Measurements from ENCODE around the gene MAGEA3. TPM values are rescaled to one million over a fixed set of nuclear protein-coding genes. Genes with fewer than 3 reads are reported as not detected.
"Not testable (repeated sequence)": the region's sequence is repeated elsewhere in the genome, so short reads cannot be mapped to it uniquely, and the experiment has no call there.

Gene MAGEA3
- total RNA-seq (2014; rRNA removed; shearing (Covaris generic)) = 252 TPM in 2 replicates
- 196 and 202 TPM in 2 replicates for polyA plus RNA-seq (2015; cell fraction: cytosol; rRNA removed)
- polyA plus RNA-seq (2015; cell fraction: nucleus; rRNA removed) = 48.4 and 67.2 TPM in 2 replicates

DNA sequence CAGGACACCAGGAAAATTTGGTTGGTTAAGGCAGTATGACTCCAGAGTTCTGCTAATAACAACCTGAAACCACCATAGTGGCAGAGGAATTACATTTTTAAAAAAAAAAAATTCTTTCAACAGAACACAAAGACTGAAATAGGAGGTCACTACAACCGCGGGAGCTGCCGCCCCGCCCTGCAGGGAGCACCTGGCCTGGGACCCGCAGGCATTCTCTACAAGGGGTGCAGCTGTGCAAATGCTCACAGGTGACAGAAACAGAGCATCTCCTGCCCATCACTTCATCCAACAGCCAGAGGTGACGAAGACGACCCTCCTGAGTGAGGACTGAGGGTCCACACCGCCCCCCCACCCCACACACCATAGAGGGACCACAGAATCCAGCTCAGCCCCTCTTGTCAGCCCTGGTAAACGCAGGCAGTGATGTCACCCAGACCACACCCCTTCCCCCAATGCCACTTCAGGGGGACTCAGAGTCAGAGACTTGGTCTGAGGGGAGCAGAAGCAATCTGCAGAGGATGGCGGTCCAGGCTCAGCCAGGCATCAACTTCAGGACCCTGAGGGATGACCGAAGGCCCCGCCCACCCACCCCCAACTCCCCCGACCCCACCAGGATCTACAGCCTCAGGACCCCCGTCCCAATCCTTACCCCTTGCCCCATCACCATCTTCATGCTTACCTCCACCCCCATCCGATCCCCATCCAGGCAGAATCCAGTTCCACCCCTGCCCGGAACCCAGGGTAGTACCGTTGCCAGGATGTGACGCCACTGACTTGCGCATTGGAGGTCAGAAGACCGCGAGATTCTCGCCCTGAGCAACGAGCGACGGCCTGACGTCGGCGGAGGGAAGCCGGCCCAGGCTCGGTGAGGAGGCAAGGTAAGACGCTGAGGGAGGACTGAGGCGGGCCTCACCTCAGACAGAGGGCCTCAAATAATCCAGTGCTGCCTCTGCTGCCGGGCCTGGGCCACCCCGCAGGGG is at the start of gene MAGEA3:
Gene MAGEA3, plus strand, starts transcription at position 843 of the 980 bp plus-strand sequence. CDS start 2,039 bp downstream, outside the sequence.
- DNase-seq (ENCODE audit: low read depth, low spot score); in situ Hi-C loops (cut with HindIII; ENCODE audit: low pct_unique_long_range_greater_than_20kb, low sequenced_read_pairs): not testable (repeated sequence)

DNA sequence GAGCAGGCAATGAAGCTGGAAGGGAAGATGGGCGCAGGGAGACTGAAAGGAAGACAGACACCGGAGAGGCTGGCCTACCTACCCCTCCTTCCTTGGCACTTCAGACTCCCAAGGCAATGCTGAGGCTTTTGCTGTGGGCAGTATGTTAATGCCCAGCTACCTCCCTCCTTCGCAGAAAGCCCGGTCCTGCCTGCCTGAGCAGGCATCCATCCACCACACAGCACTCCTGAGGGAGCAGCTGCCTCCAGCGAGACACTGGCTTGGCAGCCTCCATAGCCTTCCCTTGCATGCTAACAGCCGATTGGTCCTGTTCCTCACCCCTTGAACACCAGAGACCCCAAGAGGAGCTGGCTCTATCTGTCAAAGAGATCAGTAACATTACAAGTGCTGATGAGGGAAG is 46.5 kb upstream of the MAGEA3 start:
- DNase-seq (ENCODE audit: low read depth, low spot score) = no peak
- in situ Hi-C loops (cut with HindIII; ENCODE audit: low pct_unique_long_range_greater_than_20kb, low sequenced_read_pairs) = no loop called here

- in situ Hi-C loops (cut with HindIII; ENCODE audit: low pct_unique_long_range_greater_than_20kb, low sequenced_read_pairs) = no loop called here
- no peak for DNase-seq (ENCODE audit: low read depth, low spot score)
Observed at GRCh38 chrX:152652467-152652866, 46.1 kb upstream of the MAGEA3 start.

DNA sequence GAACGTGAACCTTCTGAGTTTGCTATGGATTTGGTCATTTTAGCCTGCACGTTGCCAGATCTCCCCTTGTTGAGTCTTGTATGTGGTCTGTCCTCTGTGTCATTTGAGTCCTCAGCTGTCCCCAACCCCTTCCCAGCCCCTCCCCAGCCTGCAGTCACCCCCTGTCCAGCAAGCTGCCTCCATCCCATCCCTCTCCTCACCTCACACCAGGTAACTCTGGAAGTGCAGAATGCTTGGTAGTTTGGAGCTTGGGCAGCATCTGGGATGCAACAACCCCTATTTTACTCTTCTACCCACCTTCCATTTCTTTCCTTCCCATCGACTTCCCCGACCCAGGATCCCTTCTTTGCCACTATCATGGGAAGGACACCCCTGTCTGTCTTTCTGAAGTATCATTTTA is 42.5 kb upstream of the MAGEA3 start:
- no peak for DNase-seq (ENCODE audit: low read depth, low spot score)
- in situ Hi-C loops (cut with HindIII; ENCODE audit: low pct_unique_long_range_greater_than_20kb, low sequenced_read_pairs) = no loop called here

DNA sequence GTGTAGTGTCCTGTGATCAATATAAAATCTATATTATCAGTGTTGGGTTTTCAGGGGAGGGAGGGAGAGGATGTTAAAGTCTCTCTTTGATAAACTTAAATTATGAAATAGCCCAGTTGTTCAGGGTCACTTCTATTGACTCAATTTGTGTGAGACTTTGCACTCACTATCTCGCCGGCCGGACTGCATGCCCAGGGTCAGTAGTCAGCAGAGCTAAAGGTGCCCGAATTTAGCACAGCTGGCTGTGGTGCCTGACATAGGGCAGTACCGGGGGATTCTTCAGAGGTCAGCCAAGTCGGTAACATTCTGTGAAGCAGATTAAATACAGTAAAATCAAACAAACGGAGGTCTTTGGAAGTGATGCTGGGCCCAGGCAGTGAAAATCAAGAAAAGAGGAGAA is 41.7 kb upstream of the MAGEA3 start:
- in situ Hi-C loops (cut with HindIII; ENCODE audit: low pct_unique_long_range_greater_than_20kb, low sequenced_read_pairs) = no loop called here
- no peak for DNase-seq (ENCODE audit: low read depth, low spot score)

- peak; percentile 2 for DNase-seq (ENCODE audit: low read depth, low spot score)
- in situ Hi-C loops (cut with HindIII; ENCODE audit: low pct_unique_long_range_greater_than_20kb, low sequenced_read_pairs) = no loop called here
Observed at GRCh38 chrX:152658302-152658701, 40.3 kb upstream of the MAGEA3 start.

DNA sequence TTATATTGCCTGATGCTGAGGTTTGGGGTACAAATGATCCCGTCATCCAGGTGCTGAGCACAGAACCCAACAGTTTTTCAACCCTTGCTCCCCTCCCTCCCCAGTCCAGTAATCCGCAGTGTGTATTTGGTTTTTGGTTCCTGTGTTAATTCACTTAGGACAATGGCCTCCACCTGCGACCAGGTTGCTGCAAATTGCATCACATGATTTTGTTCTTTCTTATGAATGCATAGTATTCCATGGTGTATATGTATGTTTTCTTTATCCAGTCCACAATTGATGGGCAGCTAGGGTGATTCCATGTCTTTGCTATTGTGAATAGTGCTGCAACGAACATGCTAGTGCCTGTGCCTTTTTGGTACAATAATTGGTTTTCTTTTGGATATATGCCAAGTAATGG is 35.5 kb upstream of the MAGEA3 start:
- in situ Hi-C loops (cut with HindIII; ENCODE audit: low pct_unique_long_range_greater_than_20kb, low sequenced_read_pairs) = no loop called here
- no peak for DNase-seq (ENCODE audit: low read depth, low spot score)

DNA sequence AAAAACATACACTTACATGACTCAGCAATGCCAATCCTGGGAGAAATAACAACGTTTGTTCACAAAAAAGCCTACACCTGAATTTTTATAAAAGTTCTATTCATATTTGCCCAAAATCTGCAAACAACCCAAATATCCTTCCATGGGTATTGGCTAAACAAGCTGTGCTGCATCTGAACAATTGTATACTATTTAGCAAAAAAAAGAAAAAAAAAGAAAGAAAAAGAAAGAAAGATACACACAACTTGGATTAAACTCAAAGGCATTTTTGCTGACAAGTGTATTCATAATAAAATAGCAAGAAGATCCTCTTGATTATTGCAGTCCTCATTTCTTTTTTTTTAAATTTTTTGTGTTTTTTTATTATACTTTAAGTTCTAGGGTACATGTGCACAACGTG is 24.5 kb upstream of the MAGEA3 start:
- DNase-seq (ENCODE audit: low read depth, low spot score) = no peak
- in situ Hi-C loops (cut with HindIII; ENCODE audit: low pct_unique_long_range_greater_than_20kb, low sequenced_read_pairs) = no loop called here

DNA sequence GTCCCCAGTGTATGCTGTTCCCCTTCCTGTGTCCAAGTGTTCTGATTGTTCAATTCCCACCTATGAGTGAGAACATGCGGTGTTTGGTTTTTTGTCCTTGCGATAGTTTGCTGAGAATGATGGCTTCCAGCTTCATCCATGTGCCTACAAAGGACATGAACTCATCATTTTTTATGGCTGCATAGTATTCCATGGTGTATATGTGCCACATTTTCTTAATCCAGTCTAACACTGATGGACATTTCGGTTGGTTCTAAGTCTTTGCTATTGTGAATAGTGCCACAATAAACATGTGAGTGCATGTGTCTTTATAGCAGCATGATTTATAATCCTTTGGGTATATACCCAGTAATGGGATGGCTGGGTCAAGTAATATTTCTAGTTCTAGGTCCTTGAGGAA is 23.9 kb upstream of the MAGEA3 start:
- DNase-seq (ENCODE audit: low read depth, low spot score); in situ Hi-C loops (cut with HindIII; ENCODE audit: low pct_unique_long_range_greater_than_20kb, low sequenced_read_pairs): not testable (repeated sequence)

DNA sequence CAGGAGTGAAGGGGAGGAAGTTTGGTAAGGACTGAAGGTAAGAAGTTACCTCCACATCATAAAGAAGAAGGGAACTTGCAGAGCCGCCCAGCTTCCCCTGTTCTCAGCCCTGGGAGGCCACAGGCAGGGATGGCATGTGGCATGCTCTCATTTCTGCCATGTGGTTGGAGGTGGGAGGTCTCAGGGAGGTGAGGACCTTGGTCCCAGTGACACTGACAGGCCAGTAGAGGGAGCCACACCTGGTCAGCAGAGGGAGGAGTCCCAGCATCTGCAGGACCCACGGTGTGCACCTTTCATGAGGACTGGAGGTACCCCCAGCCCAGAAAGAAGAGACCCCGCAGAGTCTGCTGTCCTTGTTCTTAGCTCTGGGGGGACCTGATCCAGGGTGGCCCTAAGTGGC is 17.6 kb upstream of the MAGEA3 start:
- DNase-seq (ENCODE audit: low read depth, low spot score); in situ Hi-C loops (cut with HindIII; ENCODE audit: low pct_unique_long_range_greater_than_20kb, low sequenced_read_pairs): not testable (repeated sequence)

GRCh38 chrX:152700390-152700789 is 1.8 kb downstream of the MAGEA3 start:
- DNase-seq (ENCODE audit: low read depth, low spot score); in situ Hi-C loops (cut with HindIII; ENCODE audit: low pct_unique_long_range_greater_than_20kb, low sequenced_read_pairs): not testable (repeated sequence)

- DNase-seq (ENCODE audit: low read depth, low spot score); in situ Hi-C loops (cut with HindIII; ENCODE audit: low pct_unique_long_range_greater_than_20kb, low sequenced_read_pairs): not testable (repeated sequence)
Observed at GRCh38 chrX:152706500-152706899, 7.9 kb downstream of the MAGEA3 start.

- DNase-seq (ENCODE audit: low read depth, low spot score); in situ Hi-C loops (cut with HindIII; ENCODE audit: low pct_unique_long_range_greater_than_20kb, low sequenced_read_pairs): not testable (repeated sequence)
Observed at GRCh38 chrX:152709173-152709572, 10.6 kb downstream of the MAGEA3 start, which contains the start of gene CSAG2. Gene CSAG2, minus strand, starts transcription at chrX:152709273. Its CDS starts 161 bp downstream, at chrX:152709112.

GRCh38 chrX:152713195-152713594 is 14.6 kb downstream of the MAGEA3 start:
- in situ Hi-C loops (cut with HindIII; ENCODE audit: low pct_unique_long_range_greater_than_20kb, low sequenced_read_pairs); DNase-seq (ENCODE audit: low read depth, low spot score): not testable (repeated sequence)

GRCh38 chrX:152713815-152714787 is 15.5 kb downstream of the MAGEA3 start, which contains the start of gene MAGEA2B:
Gene MAGEA2B, plus strand, starts transcription at chrX:152714628. Its CDS starts 2,479 bp downstream, at chrX:152717107.
- in situ Hi-C loops (cut with HindIII; ENCODE audit: low pct_unique_long_range_greater_than_20kb, low sequenced_read_pairs); DNase-seq (ENCODE audit: low read depth, low spot score): not testable (repeated sequence)

DNA sequence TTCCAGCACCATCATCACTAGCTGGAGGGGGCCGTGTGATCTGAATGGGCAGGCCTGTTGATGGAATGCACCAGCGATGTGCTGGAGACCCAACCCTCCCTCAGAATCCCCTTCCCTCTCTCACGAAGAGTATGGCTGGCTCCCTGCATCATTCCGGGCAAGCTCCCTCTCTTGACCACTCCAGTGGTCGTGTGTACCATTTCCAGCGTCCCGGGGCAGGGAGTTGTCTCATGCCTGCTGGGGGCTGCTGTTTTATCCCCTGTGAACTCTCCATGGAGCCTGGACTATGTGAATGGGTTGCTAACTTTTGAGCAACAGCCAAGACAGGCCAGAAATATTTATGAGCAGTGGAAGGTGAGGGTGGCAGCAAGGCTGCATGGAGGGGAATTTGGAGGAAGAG is 26.8 kb downstream of the MAGEA3 start:
- DNase-seq (ENCODE audit: low read depth, low spot score) = no peak
- in situ Hi-C loops (cut with HindIII; ENCODE audit: low pct_unique_long_range_greater_than_20kb, low sequenced_read_pairs) = no loop called here

DNA sequence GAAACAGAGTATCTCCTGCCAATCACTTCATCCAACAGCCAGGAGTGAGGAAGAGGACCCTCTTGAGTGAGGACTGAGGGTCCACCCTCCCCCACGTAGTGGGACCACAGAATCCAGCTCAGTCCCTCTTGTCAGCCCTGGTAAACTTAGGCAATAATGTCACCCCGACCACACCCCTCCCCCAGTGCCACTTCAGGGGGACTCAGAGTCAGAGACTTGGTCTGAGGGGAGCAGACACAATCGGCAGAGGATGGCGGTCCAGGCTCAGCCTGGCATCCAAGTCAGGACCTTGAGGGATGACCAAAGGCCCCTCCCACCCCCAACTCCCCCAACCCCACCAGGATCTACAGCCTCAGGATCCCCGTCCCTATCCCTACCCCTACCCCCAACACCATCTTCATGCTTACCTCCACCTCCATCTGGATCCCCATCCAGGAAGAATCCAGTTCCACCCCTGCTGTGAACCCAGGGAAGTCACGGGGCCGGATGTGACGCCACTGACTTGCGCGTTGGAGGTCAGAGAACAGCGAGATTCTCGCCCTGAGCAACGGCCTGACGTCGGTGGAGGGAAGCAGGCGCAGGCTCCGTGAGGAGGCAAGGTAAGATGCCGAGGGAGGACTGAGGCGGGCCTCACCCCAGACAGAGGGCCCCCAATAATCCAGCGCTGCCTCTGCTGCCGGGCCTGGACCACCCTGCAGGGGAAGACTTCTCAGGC is 34.8 kb downstream of the MAGEA3 start, which contains the start of the genes CSAG1 and MAGEA12:
Gene CSAG1, minus strand, starts transcription at position 461 of the 715 bp plus-strand sequence. CDS start 1,261 bp downstream, outside the sequence.
Gene MAGEA12, plus strand, starts transcription at position 497 of the 715 bp plus-strand sequence. CDS start 2,405 bp downstream, outside the sequence.
- DNase-seq (ENCODE audit: low read depth, low spot score) = peak; percentile 85

More for the DNA sequence above, 34.8 kb downstream of the MAGEA3 start, which contains the start of the genes CSAG1 and MAGEA12:
- in situ Hi-C loops (cut with HindIII; ENCODE audit: low pct_unique_long_range_greater_than_20kb, low sequenced_read_pairs) = no loop called here

Data from SK-MEL-5 (cell line).